SK-N-SH treated with all-trans-retinoic acid at 6 μM for 48 hours (cell line): Measurements from ENCODE around the gene RIMBP2.

ENCODE experiments used
- ARNTL ChIP-seq: fragments of 450-650 bp; formaldehyde crosslinking; IDR thresholded peaks from 2 replicates; pipeline ENCODE4 v1.5.0; 2020; ENCODE audit warnings: low read depth, mild to moderate bottlenecking, moderate library complexity, borderline replicate concordance
- ESRRG ChIP-seq: fragments of 250-450 bp; sonication (Bioruptor Pico); IDR thresholded peaks from 2 replicates; pipeline ENCODE4 v1.6.1; 2021; ENCODE audit warnings: mild to moderate bottlenecking
- GLIS3 ChIP-seq: fragments of 250-450 bp; sonication (Bioruptor Pico); IDR thresholded peaks from 2 replicates; pipeline ENCODE4 v1.5.0; 2020; ENCODE audit warnings: mild to moderate bottlenecking, moderate library complexity
- OSR1 ChIP-seq: fragments of 250-450 bp; sonication (Bioruptor Pico); IDR thresholded peaks from 2 replicates; pipeline ENCODE4 v1.8.0; 2022; ENCODE audit warnings: moderate library complexity, mild to moderate bottlenecking, inconsistent platforms
- ZFP3 ChIP-seq: fragments of 250-450 bp; sonication (Bioruptor Pico); IDR thresholded peaks from 2 replicates; pipeline ENCODE4 v1.5.0; 2020; ENCODE audit warnings: mild to moderate bottlenecking, moderate library complexity

DNA sequence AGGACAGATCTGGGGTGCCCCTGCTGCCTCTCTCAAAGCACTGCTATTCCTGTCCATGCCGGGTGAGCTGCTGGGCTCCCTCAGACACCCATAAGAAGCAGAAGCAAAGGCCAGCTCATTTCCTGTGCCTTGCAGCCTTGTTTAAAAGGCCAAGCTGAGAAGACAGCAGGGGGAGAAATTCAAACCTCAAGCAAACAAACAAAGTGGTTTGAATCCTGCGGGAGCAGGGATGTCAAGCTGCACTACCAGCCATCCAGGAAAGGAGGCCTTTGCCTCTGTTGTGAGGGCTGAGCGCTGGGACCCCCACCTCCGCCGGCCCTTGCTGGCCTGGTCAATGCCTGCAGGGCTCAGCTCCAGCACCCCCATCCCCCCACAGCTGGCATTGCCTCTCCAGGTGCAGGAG lies 201.9 kb downstream of the RIMBP2 start:
- no peak for TF ChIP-seq ESRRG (CRISPR knock-in tag)
- TF ChIP-seq GLIS3: no peak
- TF ChIP-seq ARNTL (CRISPR knock-in tag): no peak
- no peak for TF ChIP-seq ZFP3 (CRISPR knock-in tag)
- TF ChIP-seq OSR1: no peak
